RWPE2 (cell line): Measurements from ENCODE around the gene TRIM7.

Experiments used
- ATAC-seq: fragments of 200-7000 bp; cut with Tn5 transposase; 3 replicates; pipeline ENCODE4 v1.9.1; 2021; ENCODE audit warnings: low read depth
- DNase-seq: peaks from one replicate; pipeline ENCODE4 v3.0.0-alpha.2; 2020; ENCODE audit warnings: low spot score
- H3K27ac ChIP-seq: fragments of 450-650 bp; 2 replicates; pipeline ENCODE4 v1.5.1; 2017; ENCODE audit warnings: mild to moderate bottlenecking; ENCODE audit not compliant: poor library complexity, severe bottlenecking
- H3K27me3 ChIP-seq: fragments of 250-450 bp; sonication (Bioruptor Pico); 2 replicates; pipeline ENCODE4 v1.5.1; 2021; ENCODE audit warnings: mild to moderate bottlenecking, moderate library complexity; ENCODE audit not compliant: insufficient read depth, poor library complexity, severe bottlenecking
- H3K36me3 ChIP-seq: fragments of 250-450 bp; sonication (Bioruptor Pico); 2 replicates; pipeline ENCODE4 v1.5.1; 2020; ENCODE audit warnings: low read depth, mild to moderate bottlenecking, moderate library complexity
- H3K4me1 ChIP-seq: fragments of 250-450 bp; sonication (Bioruptor Pico); 2 replicates; pipeline ENCODE4 v1.5.1; 2021; ENCODE audit warnings: mild to moderate bottlenecking, moderate library complexity; ENCODE audit not compliant: insufficient read depth, poor library complexity, severe bottlenecking
- H3K4me3 ChIP-seq: fragments of 250-450 bp; sonication (Bioruptor Pico); 2 replicates; pipeline ENCODE4 v1.5.1; 2021; ENCODE audit warnings: mild to moderate bottlenecking, moderate library complexity; ENCODE audit not compliant: severe bottlenecking
- H3K9me3 ChIP-seq: fragments of 250-450 bp; sonication (Bioruptor Pico); 2 replicates; pipeline ENCODE4 v1.5.1; 2021; ENCODE audit warnings: mild to moderate bottlenecking, moderate library complexity; ENCODE audit not compliant: severe bottlenecking
- CTCF ChIP-seq: fragments of 450-650 bp; IDR thresholded peaks from one replicate; pipeline ENCODE4 v1.5.1; 2017; ENCODE audit warnings: mild to moderate bottlenecking, moderate library complexity; ENCODE audit not compliant: poor library complexity, severe bottlenecking

TRIM7 gene

GRCh38 chr5:181235689-181236366 lies 30.8 kb upstream of the TRIM7 start:
- ATAC-seq (peak; percentile 11), DNase-seq (no peak)
- TF ChIP-seq CTCF = no peak
- Histone ChIP-seq H3K4me3 (no peak overlapping the region), H3K27ac (peak overlapping the region; percentile 3), H3K27me3 (no peaks in the 10 kb centered on the region), H3K9me3 (no peaks in the 10 kb centered on the region), H3K36me3 (peaks cover 94% of the 10 kb centered on the region), H3K4me1 (no peaks in the 10 kb centered on the region)

GRCh38 chr5:181235323-181235688 lies 30.3 kb upstream of the TRIM7 start:
- TF ChIP-seq CTCF = no peak
- Histone ChIP-seq H3K4me1 (no peaks in the 10 kb centered on the region), H3K9me3 (no peaks in the 10 kb centered on the region), H3K4me3 (no peak overlapping the region), H3K27ac (peak overlapping the region; percentile 3), H3K36me3 (peaks cover 93% of the 10 kb centered on the region), H3K27me3 (no peaks in the 10 kb centered on the region)
- no peak for DNase-seq
- peak; percentile 1; the same call in 2 of the 3 replicates for ATAC-seq

- Histone ChIP-seq H3K27ac (peak overlapping the region; percentile 3), H3K36me3 (peaks cover 92% of the 10 kb centered on the region), H3K9me3 (no peaks in the 10 kb centered on the region), H3K4me1 (no peaks in the 10 kb centered on the region), H3K4me3 (no peak overlapping the region), H3K27me3 (no peaks in the 10 kb centered on the region)
- no peak for DNase-seq
- peak; percentile 21 for ATAC-seq
- TF ChIP-seq CTCF = no peak
These were observed 29.7 kb upstream of the TRIM7 start for GRCh38 chr5:181234455-181235306.

- H3K27ac ChIP-seq = no peak overlapping the region
- TF ChIP-seq CTCF = no peak
These were observed 28.9 kb upstream of the TRIM7 start for GRCh38 chr5:181233801-181234454.

More at GRCh38 chr5:181233801-181234454, 28.9 kb upstream of the TRIM7 start:
- H3K4me3 ChIP-seq = no peak overlapping the region
- H3K27me3 ChIP-seq = no peaks in the 10 kb centered on the region
- ATAC-seq (peak; percentile 28), DNase-seq (no peak)
- H3K4me1 ChIP-seq = no peaks in the 10 kb centered on the region
- H3K36me3 ChIP-seq = peaks cover 92% of the 10 kb centered on the region
- H3K9me3 ChIP-seq = no peaks in the 10 kb centered on the region
